ENCODE results near the gene PTPRB. TPM values are rescaled to one million over a fixed set of nuclear protein-coding genes. Genes with fewer than 3 reads are reported as not detected.

Gene PTPRB
- total RNA-seq, 1 experiment from 2014 or later: 43.2 TPM

GRCh38 chr12:70536650-70537049 lies 100.6 kb downstream of the PTPRB start:
- H3K9me3 Mint-ChIP-seq (ENCODE audit: low read depth, unreplicated experiment): no peaks in the 10 kb centered on the region
- H3K27me3 Mint-ChIP-seq (ENCODE audit: unreplicated experiment): no peaks in the 10 kb centered on the region
- CTCF ChIA-PET: no interaction called here
- no TSS peak for BruUV-seq (replicated peaks)
- TF ChIP-seq, protein P1, sequence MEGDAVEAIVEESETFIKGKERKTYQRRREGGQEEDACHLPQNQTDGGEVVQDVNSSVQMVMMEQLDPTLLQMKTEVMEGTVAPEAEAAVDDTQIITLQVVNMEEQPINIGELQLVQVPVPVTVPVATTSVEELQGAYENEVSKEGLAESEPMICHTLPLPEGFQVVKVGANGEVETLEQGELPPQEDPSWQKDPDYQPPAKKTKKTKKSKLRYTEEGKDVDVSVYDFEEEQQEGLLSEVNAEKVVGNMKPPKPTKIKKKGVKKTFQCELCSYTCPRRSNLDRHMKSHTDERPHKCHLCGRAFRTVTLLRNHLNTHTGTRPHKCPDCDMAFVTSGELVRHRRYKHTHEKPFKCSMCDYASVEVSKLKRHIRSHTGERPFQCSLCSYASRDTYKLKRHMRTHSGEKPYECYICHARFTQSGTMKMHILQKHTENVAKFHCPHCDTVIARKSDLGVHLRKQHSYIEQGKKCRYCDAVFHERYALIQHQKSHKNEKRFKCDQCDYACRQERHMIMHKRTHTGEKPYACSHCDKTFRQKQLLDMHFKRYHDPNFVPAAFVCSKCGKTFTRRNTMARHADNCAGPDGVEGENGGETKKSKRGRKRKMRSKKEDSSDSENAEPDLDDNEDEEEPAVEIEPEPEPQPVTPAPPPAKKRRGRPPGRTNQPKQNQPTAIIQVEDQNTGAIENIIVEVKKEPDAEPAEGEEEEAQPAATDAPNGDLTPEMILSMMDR (IDR thresholded peaks at IDR 0.05; ENCODE audit: unreplicated experiment): no peak
- no peak for DNase-seq
- peaks cover 36% of the 10 kb centered on the region for H3K36me3 Mint-ChIP-seq (ENCODE audit: insufficient read depth, unreplicated experiment)
- intact Hi-C loops (cut with micrococcal nuclease; ENCODE audit: unreplicated experiment): no loop called here
- no peaks in the 10 kb centered on the region for H3K4me1 Mint-ChIP-seq (ENCODE audit: low read depth, unreplicated experiment)
- no peak overlapping the region for H3K27ac Mint-ChIP-seq (ENCODE audit: unreplicated experiment)
- no peak overlapping the region for H3K4me3 Mint-ChIP-seq (ENCODE audit: low read depth, unreplicated experiment)

- Mint-ChIP-seq H3K4me1 (ENCODE audit: low read depth, unreplicated experiment) (no peaks in the 10 kb centered on the region), H3K36me3 (ENCODE audit: insufficient read depth, unreplicated experiment) (peaks cover 28% of the 10 kb centered on the region), H3K27me3 (ENCODE audit: unreplicated experiment) (no peaks in the 10 kb centered on the region), H3K9me3 (ENCODE audit: low read depth, unreplicated experiment) (no peaks in the 10 kb centered on the region), H3K4me3 (ENCODE audit: low read depth, unreplicated experiment) (no peak overlapping the region), H3K27ac (ENCODE audit: unreplicated experiment) (no peak overlapping the region)
- no TSS peak for BruUV-seq (replicated peaks)
- TF ChIP-seq, protein P1 (IDR thresholded peaks at IDR 0.05; ENCODE audit: unreplicated experiment): no peak
- CTCF ChIA-PET: no interaction called here
- no peak for DNase-seq
- intact Hi-C loops (cut with micrococcal nuclease; ENCODE audit: unreplicated experiment): no loop called here
Observed at GRCh38 chr12:70535896-70536374, 101.3 kb downstream of the PTPRB start.

- H3K27ac Mint-ChIP-seq (ENCODE audit: unreplicated experiment): no peak overlapping the region
- intact Hi-C loops (cut with micrococcal nuclease; ENCODE audit: unreplicated experiment): no loop called here
- CTCF ChIA-PET: interaction anchor here (0.7 kb wide), 1 partner anchor 161 kb away, joined by 3 read pairs; no protein-coding TSS in a partner anchor
- no peak for DNase-seq
- TF ChIP-seq, protein P1 (IDR thresholded peaks at IDR 0.05; ENCODE audit: unreplicated experiment): no peak
- H3K4me3 Mint-ChIP-seq (ENCODE audit: low read depth, unreplicated experiment): no peak overlapping the region
- H3K4me1 Mint-ChIP-seq (ENCODE audit: low read depth, unreplicated experiment): no peaks in the 10 kb centered on the region
- H3K27me3 Mint-ChIP-seq (ENCODE audit: unreplicated experiment): no peaks in the 10 kb centered on the region
- no peaks in the 10 kb centered on the region for H3K9me3 Mint-ChIP-seq (ENCODE audit: low read depth, unreplicated experiment)
- peaks cover 27% of the 10 kb centered on the region for H3K36me3 Mint-ChIP-seq (ENCODE audit: insufficient read depth, unreplicated experiment)
- BruUV-seq (replicated peaks): no TSS peak
Observed at GRCh38 chr12:70534466-70534865, 102.8 kb downstream of the PTPRB start.

- no peaks in the 10 kb centered on the region for H3K9me3 Mint-ChIP-seq (ENCODE audit: low read depth, unreplicated experiment)
- peaks cover 24% of the 10 kb centered on the region for H3K36me3 Mint-ChIP-seq (ENCODE audit: insufficient read depth, unreplicated experiment)
- TF ChIP-seq, protein P1 (IDR thresholded peaks at IDR 0.05; ENCODE audit: unreplicated experiment): no peak
- no peak overlapping the region for H3K27ac Mint-ChIP-seq (ENCODE audit: unreplicated experiment)
- no peaks in the 10 kb centered on the region for H3K4me1 Mint-ChIP-seq (ENCODE audit: low read depth, unreplicated experiment)
- intact Hi-C loops (cut with micrococcal nuclease; ENCODE audit: unreplicated experiment): no loop called here
- H3K27me3 Mint-ChIP-seq (ENCODE audit: unreplicated experiment): no peaks in the 10 kb centered on the region
- BruUV-seq (replicated peaks): no TSS peak
- no peak for DNase-seq
- no peak overlapping the region for H3K4me3 Mint-ChIP-seq (ENCODE audit: low read depth, unreplicated experiment)
- CTCF ChIA-PET: no interaction called here
Observed at GRCh38 chr12:70529647-70530046, 107.6 kb downstream of the PTPRB start.

Measured in Calu3 (cell line).